Erythroblast (primary cell): ENCODE measurements around the gene SLFN12.

Experiments
- GATA1 ChIP-seq: IDR thresholded peaks from 2 replicates; pipeline ENCODE4 v1.6.1; 2011; ENCODE audit warnings: low read depth, mild to moderate bottlenecking, control low read depth, low read length, moderate library complexity
- POLR2A ChIP-seq: IDR thresholded peaks from 2 replicates; pipeline ENCODE4 v1.6.1; 2011; ENCODE audit warnings: mild to moderate bottlenecking, low read length

DNA sequence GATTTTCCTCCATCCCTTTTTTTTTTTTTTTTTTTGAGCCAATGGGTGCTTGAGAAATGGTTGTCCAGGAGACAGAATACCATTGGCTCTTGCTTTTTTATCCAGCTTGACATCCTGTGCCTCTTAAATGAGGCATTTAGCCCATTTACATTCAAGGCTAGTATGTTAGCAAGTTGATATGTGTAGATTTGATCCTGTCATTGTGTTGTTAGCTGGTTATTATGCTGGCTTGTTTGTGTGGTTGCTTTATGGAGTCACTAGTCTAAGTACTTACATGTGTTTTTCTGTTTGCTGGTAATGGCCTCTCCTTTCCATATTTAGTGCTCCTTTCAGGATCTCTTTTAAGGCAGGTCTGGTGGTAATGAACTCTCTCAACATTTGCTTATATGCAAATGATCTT is 44.8 kb downstream of the SLFN12 start:
- TF ChIP-seq POLR2A: no peak
- no peak for TF ChIP-seq GATA1
